Measurements from ENCODE around the gene RPL7A.

RPL7A gene

GRCh38 chr9:133347515-133347984 lies 468 bp upstream of the RPL7A start:
- no peak for DNase-seq (ENCODE audit: low read depth in 2 of 2, low spot score in 1 of 2)

- DNase-seq (ENCODE audit: low read depth in 2 of 2, low spot score in 1 of 2), result no peak
Measured at GRCh38 chr9:133348718-133349573, 928 bp downstream of the RPL7A start.

- DNase-seq (ENCODE audit: low read depth in 2 of 2, low spot score in 1 of 2), result no peak
Measured at GRCh38 chr9:133349965-133350616, 2.1 kb downstream of the RPL7A start.

GRCh38 chr9:133351526-133351907 lies 3.5 kb downstream of the RPL7A start:
- no peak for DNase-seq (ENCODE audit: low read depth in 2 of 2, low spot score in 1 of 2)

- no peak for DNase-seq (ENCODE audit: low read depth in 2 of 2, low spot score in 1 of 2)
Measured at GRCh38 chr9:133351908-133352634, 4.1 kb downstream of the RPL7A start.

- DNase-seq (ENCODE audit: low read depth in 2 of 2, low spot score in 1 of 2), result no peak
Measured at GRCh38 chr9:133352635-133353340, 4.8 kb downstream of the RPL7A start.

- DNase-seq (ENCODE audit: low read depth in 2 of 2, low spot score in 1 of 2), result no peak
Measured at GRCh38 chr9:133353548-133353947, 5.5 kb downstream of the RPL7A start.

- no peak for DNase-seq (ENCODE audit: low read depth in 2 of 2, low spot score in 1 of 2)
Measured at GRCh38 chr9:133354766-133355165, 6.7 kb downstream of the RPL7A start.

GRCh38 chr9:133355881-133356357 lies 7.9 kb downstream of the RPL7A start:
- no peak for DNase-seq (ENCODE audit: low read depth in 2 of 2, low spot score in 1 of 2)

- DNase-seq (ENCODE audit: low read depth in 2 of 2, low spot score in 1 of 2), result peak; percentile 70 to 81
Measured at GRCh38 chr9:133356391-133357091, 8.5 kb downstream of the RPL7A start, which contains the start of the genes SURF1 and SURF2. TSS of gene SURF1 (minus strand) at chr9:133356487. CDS start at chr9:133356453, 34 bp downstream. TSS of gene SURF2 (plus strand) at chr9:133356550. CDS start at chr9:133356593, 43 bp downstream.

- no peak for DNase-seq (ENCODE audit: low read depth in 2 of 2, low spot score in 1 of 2)
Measured at GRCh38 chr9:133357656-133358055, 9.6 kb downstream of the RPL7A start.

- no peak for DNase-seq (ENCODE audit: low read depth in 2 of 2, low spot score in 1 of 2)
Measured at GRCh38 chr9:133359399-133360175, 11.6 kb downstream of the RPL7A start.

- no peak for DNase-seq (ENCODE audit: low read depth in 2 of 2, low spot score in 1 of 2)
Measured at GRCh38 chr9:133360400-133361393, 12.7 kb downstream of the RPL7A start.

GRCh38 chr9:133361507-133362092 lies 13.6 kb downstream of the RPL7A start:
- no peak for DNase-seq (ENCODE audit: low read depth in 2 of 2, low spot score in 1 of 2)

- DNase-seq (ENCODE audit: low read depth in 2 of 2, low spot score in 1 of 2), result no peak
Measured at GRCh38 chr9:133362359-133363044, 14.5 kb downstream of the RPL7A start.

GRCh38 chr9:133366435-133366834 lies 18.4 kb downstream of the RPL7A start:
- no peak for DNase-seq (ENCODE audit: low read depth in 2 of 2, low spot score in 1 of 2)

- DNase-seq (ENCODE audit: low read depth in 2 of 2, low spot score in 1 of 2), result no peak
Measured at GRCh38 chr9:133367221-133367620, 19.2 kb downstream of the RPL7A start.

Measured in stimulated activated CD8-positive, alpha-beta memory T cell treated with anti-CD3 and anti-CD28 coated beads, Interleukin-4, amount 100 ng/mL, for 4 hours (primary cell).